ENCODE data around the gene PYROXD2.
"Not testable (repeated sequence)": the region's sequence is repeated elsewhere in the genome, so short reads cannot be mapped to it uniquely, and the experiment has no call there.

- not testable (repeated sequence) for TF ChIP-seq POLR2A, POLR2AphosphoS5, EP300 (IDR thresholded peaks at IDR 0.05)
- TF ChIP-seq, protein P1, sequence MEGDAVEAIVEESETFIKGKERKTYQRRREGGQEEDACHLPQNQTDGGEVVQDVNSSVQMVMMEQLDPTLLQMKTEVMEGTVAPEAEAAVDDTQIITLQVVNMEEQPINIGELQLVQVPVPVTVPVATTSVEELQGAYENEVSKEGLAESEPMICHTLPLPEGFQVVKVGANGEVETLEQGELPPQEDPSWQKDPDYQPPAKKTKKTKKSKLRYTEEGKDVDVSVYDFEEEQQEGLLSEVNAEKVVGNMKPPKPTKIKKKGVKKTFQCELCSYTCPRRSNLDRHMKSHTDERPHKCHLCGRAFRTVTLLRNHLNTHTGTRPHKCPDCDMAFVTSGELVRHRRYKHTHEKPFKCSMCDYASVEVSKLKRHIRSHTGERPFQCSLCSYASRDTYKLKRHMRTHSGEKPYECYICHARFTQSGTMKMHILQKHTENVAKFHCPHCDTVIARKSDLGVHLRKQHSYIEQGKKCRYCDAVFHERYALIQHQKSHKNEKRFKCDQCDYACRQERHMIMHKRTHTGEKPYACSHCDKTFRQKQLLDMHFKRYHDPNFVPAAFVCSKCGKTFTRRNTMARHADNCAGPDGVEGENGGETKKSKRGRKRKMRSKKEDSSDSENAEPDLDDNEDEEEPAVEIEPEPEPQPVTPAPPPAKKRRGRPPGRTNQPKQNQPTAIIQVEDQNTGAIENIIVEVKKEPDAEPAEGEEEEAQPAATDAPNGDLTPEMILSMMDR (IDR thresholded peaks at IDR 0.05), result not testable (repeated sequence)
Observed at GRCh38 chr10:98341701-98342100, 73.3 kb downstream of the PYROXD2 start.
